Hematopoietic multipotent progenitor cell treated with erythropoietin and hydrocortisone succinate and interleukin-3 and kit ligand, for 4 days (in vitro differentiated cells): Measurements from ENCODE around the gene GPR152.

Experiments
- DNase-seq: peaks from one replicate; pipeline ENCODE4 v3.0.0-alpha.2; 2015

GPR152 gene

GRCh38 chr11:67464411-67465188, 12.1 kb upstream of the GPR152 start:
- DNase-seq: peak; percentile 95

- peak; percentile 43 for DNase-seq
These were observed 11.3 kb upstream of the GPR152 start for GRCh38 chr11:67463680-67464410.

GRCh38 chr11:67463186-67463585, 10.7 kb upstream of the GPR152 start:
- DNase-seq: no peak

GRCh38 chr11:67458266-67458665, 5.7 kb upstream of the GPR152 start:
- DNase-seq: no peak

GRCh38 chr11:67457453-67457852, 4.9 kb upstream of the GPR152 start:
- DNase-seq: no peak

GRCh38 chr11:67456068-67456705, 3.7 kb upstream of the GPR152 start:
- DNase-seq: no peak

GRCh38 chr11:67455054-67455453, 2.5 kb upstream of the GPR152 start, which contains the start of gene CABP4:
Gene CABP4 (plus strand): TSS chr11:67455354. CDS start chr11:67455424, 70 bp downstream.
- DNase-seq: no peak

- no peak for DNase-seq
These were observed 1.5 kb upstream of the GPR152 start for GRCh38 chr11:67453816-67454732.

- DNase-seq: no peak
These were observed 912 bp downstream of the GPR152 start for GRCh38 chr11:67451658-67451976.

GRCh38 chr11:67450796-67451657, 1.5 kb downstream of the GPR152 start:
- DNase-seq: no peak

GRCh38 chr11:67449116-67449844, 3.2 kb downstream of the GPR152 start:
- DNase-seq: peak; percentile 32

GRCh38 chr11:67448220-67448609, 4.3 kb downstream of the GPR152 start:
- DNase-seq: no peak

- no peak for DNase-seq
These were observed 7.0 kb downstream of the GPR152 start for GRCh38 chr11:67445515-67445914.

- no peak for DNase-seq
These were observed 9.8 kb downstream of the GPR152 start for GRCh38 chr11:67442504-67443404.

GRCh38 chr11:67441731-67442351, 10.7 kb downstream of the GPR152 start:
- no peak for DNase-seq

- no peak for DNase-seq
These were observed 11.4 kb downstream of the GPR152 start for GRCh38 chr11:67441098-67441563.

GRCh38 chr11:67440229-67441097, 12.1 kb downstream of the GPR152 start:
- DNase-seq: peak; percentile 32
